ACHN (cell line): ENCODE data around the gene DIP2C.
A peak's percentile ranks its signal among the peaks of the same experiment; 100 is the strongest.
"Not testable (repeated sequence)": the region's sequence is repeated elsewhere in the genome, so short reads cannot be mapped to it uniquely, and the experiment has no call there.

Experiments
- DNase-seq: peaks from one replicate; pipeline ENCODE4 v3.0.0-alpha.2; 2015
- in situ Hi-C: cut with HindIII; loops from 2 replicates; pipeline ENCODE4 v1.10.0; 2017; ENCODE audit warnings: low sequenced_read_pairs, low pct_ligation_motif_present, low pct_unique_long_range_greater_than_20kb

Gene DIP2C

GRCh38 chr10:593901-594457 lies 95.5 kb downstream of the DIP2C start:
- no peak for DNase-seq
- in situ Hi-C loops = no loop called here

GRCh38 chr10:593421-593820 lies 96.0 kb downstream of the DIP2C start:
- no peak for DNase-seq
- in situ Hi-C loops = no loop called here

GRCh38 chr10:593016-593415 lies 96.5 kb downstream of the DIP2C start:
- in situ Hi-C loops = no loop called here
- no peak for DNase-seq

- in situ Hi-C loops = no loop called here
Observed at GRCh38 chr10:591646-592045, 97.8 kb downstream of the DIP2C start.

GRCh38 chr10:590721-591120 lies 98.7 kb downstream of the DIP2C start:
- in situ Hi-C loops = no loop called here
- no peak for DNase-seq

More at GRCh38 chr10:591646-592045, 97.8 kb downstream of the DIP2C start:
- no peak for DNase-seq

GRCh38 chr10:589961-590680 lies 99.3 kb downstream of the DIP2C start:
- DNase-seq = no peak
- in situ Hi-C loops = no loop called here

DNA sequence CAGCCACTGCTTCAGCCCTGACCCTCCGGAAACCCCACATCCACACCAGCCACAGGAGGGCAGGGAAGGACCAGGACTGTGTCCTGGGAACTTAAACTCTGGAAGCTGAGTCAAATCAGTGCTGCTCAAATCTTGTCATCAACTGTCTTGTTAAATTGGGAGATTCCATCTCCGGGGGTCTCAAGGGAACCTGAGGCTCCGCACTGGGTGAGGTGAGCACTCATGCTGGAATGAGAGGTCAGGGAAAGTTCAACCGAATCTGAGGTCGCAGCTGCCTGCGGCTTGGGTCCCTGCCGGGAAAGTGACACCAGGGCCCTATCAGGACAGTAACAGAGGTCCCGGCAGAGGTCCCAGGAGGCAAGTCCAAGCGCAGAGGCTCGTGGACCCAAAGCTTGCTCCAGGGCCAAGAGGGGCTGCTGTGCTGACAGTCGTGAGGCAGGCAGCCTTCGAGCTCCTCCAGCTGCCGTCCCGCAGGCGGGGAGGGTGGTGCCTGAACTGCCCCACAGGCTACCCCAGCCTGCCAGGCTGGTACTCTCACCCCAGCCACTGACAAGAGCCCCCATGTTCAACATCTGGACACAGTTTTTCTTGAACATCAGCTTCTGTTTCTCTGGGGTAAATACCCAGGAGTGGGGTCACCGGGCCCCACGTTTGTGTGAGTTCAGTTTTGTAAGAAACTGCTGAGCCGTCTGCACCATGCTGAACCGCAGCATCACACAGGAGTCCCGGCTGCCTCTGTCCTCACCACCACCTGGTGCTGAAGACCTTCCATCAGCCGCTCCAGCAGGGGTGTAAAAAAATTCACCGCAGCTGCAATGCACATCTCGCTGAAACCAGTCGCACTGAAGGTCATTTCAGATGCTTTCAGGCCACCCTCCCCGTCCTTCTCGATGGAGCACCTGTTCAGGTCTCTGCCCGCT lies 101.0 kb downstream of the DIP2C start:
- in situ Hi-C loops = no loop called here
- DNase-seq = peak; percentile 14

DNA sequence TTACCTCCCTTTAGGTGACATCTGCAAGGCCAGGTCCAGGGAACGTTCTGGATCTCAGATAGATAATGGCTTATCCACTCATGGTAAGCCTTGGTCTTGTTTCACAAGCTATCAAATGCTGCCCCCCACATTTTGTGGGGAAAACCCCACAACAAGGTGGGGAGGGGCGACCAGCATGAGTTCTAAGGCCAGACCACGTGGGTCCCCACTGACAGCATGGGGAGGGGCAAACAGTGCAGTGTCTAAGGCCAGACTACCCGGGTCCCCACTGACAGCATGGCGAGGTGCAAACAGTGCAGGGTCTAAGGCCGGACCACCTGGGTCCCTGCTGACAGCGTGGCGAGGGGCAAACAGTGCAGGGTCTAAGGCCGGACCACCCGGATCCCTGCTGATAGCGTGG lies 102.8 kb downstream of the DIP2C start:
- DNase-seq = no peak
- in situ Hi-C loops = no loop called here

DNA sequence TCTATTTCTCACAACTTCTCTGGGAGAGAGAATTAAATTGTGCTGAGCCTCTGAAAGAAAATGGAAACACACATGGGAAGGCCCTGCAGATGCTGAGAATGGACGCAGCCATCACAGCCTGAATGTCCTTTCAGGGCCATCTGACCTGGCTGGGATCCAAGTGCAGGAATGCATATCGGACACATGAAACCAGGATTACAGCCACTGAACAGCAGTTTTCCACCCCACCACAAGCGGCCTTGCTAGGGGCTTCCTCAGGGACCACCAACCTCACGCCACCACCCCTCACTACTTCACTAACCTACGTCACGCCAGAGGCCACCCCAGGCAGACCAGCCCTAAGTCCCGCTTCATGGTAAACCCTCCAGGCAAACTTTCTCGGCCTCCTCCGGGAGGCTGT lies 103.3 kb downstream of the DIP2C start:
- DNase-seq = no peak
- in situ Hi-C loops = no loop called here

DNA sequence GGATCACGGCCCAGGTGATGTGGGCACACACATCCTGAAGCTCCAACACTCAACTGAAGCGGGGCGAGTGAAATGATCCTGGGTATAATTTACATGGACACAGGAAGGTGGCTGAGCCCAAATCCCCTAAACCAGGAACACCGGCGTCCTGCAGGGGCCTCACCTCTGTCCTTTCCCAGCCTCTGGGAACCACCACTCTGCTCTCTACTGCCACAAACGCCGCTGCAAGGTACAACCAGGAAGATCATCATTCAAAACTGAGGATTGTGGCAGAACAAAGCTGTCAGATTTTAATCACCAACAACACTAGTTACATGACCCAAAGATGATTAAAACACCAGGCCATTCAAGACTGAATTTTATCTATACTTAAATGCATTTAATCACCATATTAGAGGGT lies 104.0 kb downstream of the DIP2C start:
- DNase-seq = no peak
- in situ Hi-C loops = no loop called here

DNA sequence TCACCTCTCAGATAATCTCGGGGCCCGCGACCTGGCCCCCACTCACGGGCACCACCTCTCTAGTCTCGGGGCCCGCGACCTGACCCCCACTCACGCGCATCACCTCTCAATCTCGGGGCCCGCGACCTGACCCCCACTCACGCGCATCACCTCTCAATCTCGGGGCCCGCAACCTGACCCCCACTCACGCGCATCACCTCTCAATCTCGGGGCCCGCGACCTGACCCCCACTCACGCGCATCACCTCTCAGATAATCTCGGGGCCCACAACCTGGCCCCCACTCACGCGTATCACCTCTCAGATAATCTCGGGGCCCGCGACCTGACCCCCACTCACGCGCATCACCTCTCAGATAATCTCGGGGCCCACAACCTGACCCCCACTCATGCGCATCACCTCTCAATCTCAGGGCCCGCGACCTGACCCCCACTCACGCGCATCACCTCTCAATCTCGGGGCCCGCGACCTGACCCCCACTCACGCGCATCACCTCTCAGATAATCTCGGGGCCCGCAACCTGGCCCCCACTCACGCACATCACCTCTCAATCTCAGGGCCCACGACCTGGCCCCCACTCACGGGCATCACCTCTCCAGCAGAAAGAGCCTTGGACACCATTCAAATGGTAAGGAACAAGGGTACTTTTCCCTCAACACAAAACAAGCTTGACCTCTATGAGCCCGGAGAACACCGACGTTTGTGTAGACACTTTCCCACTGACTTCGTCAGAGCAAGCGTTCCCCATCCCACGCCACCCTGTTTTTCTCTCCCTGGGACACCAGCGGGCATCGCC lies 104.8 kb downstream of the DIP2C start:
- in situ Hi-C loops, DNase-seq: not testable (repeated sequence)

GRCh38 chr10:583433-583832 lies 106.0 kb downstream of the DIP2C start:
- DNase-seq = no peak
- in situ Hi-C loops = no loop called here

- in situ Hi-C loops = no loop called here
Observed at GRCh38 chr10:581776-582330, 107.6 kb downstream of the DIP2C start.

GRCh38 chr10:580778-581177 lies 108.7 kb downstream of the DIP2C start:
- in situ Hi-C loops = no loop called here

More at GRCh38 chr10:581776-582330, 107.6 kb downstream of the DIP2C start:
- no peak for DNase-seq

GRCh38 chr10:576130-576465 lies 113.4 kb downstream of the DIP2C start:
- in situ Hi-C loops = no loop called here
- no peak for DNase-seq

More at GRCh38 chr10:580778-581177, 108.7 kb downstream of the DIP2C start:
- DNase-seq = peak; percentile 13

DNA sequence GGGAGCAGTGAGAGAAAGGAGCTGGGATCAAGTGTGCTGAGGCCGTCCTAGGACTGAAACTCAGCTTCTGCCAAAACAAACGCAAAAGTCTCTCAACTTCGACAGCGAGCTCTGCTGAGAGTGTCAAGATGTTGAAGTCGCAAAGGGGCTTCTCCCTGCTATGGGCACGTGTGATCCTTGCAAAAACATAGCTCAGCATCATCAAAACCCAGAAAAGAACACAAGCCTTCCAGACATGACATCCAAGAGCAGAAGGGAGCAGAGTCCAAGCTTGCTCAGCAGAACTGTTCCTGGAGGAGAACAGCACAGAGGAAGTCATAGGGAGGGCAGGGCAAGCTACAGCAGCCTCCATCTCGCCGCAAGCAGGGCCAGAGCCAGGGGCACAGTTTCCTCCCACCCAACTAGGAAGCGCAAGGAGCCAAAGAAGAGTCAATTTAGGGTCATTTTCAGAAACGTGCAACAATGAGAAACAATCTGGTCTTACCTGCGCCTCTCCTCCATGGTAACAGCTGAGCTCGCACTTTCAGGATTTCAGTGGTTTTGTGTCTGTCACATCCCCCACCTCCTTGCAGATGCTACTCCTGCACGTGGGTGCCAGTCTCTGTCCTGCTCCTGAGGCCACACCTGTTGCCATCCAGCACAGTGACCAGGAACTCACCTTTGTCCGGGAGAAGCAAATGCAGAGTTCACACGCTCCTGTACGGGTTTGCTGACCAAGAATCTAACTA lies 113.9 kb downstream of the DIP2C start:
- in situ Hi-C loops = no loop called here
- no peak for DNase-seq

DNA sequence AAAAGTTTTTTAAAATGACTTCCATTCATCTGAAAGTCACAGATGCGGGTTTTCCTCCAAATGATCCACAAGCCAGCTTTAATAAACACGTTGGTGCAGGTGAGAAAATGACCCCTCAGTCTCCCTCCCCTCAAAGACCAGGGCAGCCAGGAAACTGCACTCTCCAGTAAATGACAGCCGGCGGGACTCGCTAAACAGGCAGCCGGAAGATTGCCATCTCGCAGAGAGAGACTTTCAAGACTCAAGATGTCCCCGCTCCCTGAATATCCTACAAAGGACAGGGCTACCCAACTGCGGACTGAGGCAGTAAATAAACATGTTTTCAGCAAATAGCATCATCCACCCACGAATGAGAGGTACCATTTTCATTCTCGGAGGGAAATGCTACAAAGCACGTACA lies 116.8 kb downstream of the DIP2C start:
- in situ Hi-C loops = no loop called here
- DNase-seq = no peak
